ENCODE measurements around the gene JAZF1. TPM values are rescaled to one million over a fixed set of nuclear protein-coding genes. Genes with fewer than 3 reads are reported as not detected.

Gene JAZF1
- total RNA-seq, 2 donors from 2014 or later: 13.9 to 16.5 TPM

GRCh38 chr7:28163949-28164348, 16.6 kb downstream of the JAZF1 start:
- H3K4me3 ChIP-seq: no peak overlapping the region
- no peaks in the 10 kb centered on the region for H3K27me3 ChIP-seq (replicated peaks; ENCODE audit: insufficient read depth)
- ATAC-seq (ENCODE audit: insufficient number of reproducible peaks, low FRiP score, low read depth) (no peak), DNase-seq (ENCODE audit: low spot score) (no peak)
- H3K36me3 ChIP-seq: no peaks in the 10 kb centered on the region
- TF ChIP-seq CTCF (IDR thresholded peaks at IDR 0.05): no peak
- no peak overlapping the region for H3K27ac ChIP-seq
- H3K9me3 ChIP-seq: no peaks in the 10 kb centered on the region
- peaks cover 15 to 24% of the 10 kb centered on the region in 2 donors for H3K4me1 ChIP-seq (ENCODE audit: control insufficient read depth in 1 of 2, low read depth in 2 of 2)

- H3K4me3 ChIP-seq: no peak overlapping the region
- DNase-seq (ENCODE audit: low spot score) (no peak), ATAC-seq (ENCODE audit: insufficient number of reproducible peaks, low FRiP score, low read depth) (no peak)
- H3K27ac ChIP-seq: no peak overlapping the region
- TF ChIP-seq CTCF (IDR thresholded peaks at IDR 0.05): no peak
- H3K27me3 ChIP-seq (replicated peaks; ENCODE audit: insufficient read depth): no peaks in the 10 kb centered on the region
- no peaks in the 10 kb centered on the region for H3K9me3 ChIP-seq
- H3K4me1 ChIP-seq (ENCODE audit: control insufficient read depth in 1 of 2, low read depth in 2 of 2): peaks cover 16 to 17% of the 10 kb centered on the region in 2 donors
- H3K36me3 ChIP-seq: no peaks in the 10 kb centered on the region
Measured at GRCh38 chr7:28161331-28161730, 19.3 kb downstream of the JAZF1 start.

GRCh38 chr7:28160551-28160991, 20.0 kb downstream of the JAZF1 start:
- H3K27me3 ChIP-seq (replicated peaks; ENCODE audit: insufficient read depth): no peaks in the 10 kb centered on the region
- H3K9me3 ChIP-seq: no peaks in the 10 kb centered on the region
- TF ChIP-seq CTCF (IDR thresholded peaks at IDR 0.05): no peak
- H3K4me1 ChIP-seq (ENCODE audit: control insufficient read depth in 1 of 2, low read depth in 2 of 2): peaks cover 16% of the 10 kb centered on the region in 2 donors
- no peak for DNase-seq (ENCODE audit: low spot score)
- H3K36me3 ChIP-seq: no peaks in the 10 kb centered on the region
- ATAC-seq (ENCODE audit: insufficient number of reproducible peaks, low FRiP score, low read depth): no peak
- no peak overlapping the region for H3K4me3 ChIP-seq
- H3K27ac ChIP-seq: no peak overlapping the region

GRCh38 chr7:28157831-28158416, 22.7 kb downstream of the JAZF1 start:
- no peak for TF ChIP-seq CTCF (IDR thresholded peaks at IDR 0.05)
- ATAC-seq (ENCODE audit: insufficient number of reproducible peaks, low FRiP score, low read depth): no peak
- Histone ChIP-seq H3K36me3 (no peaks in the 10 kb centered on the region), H3K9me3 (no peaks in the 10 kb centered on the region), H3K27me3 (replicated peaks; ENCODE audit: insufficient read depth) (no peaks in the 10 kb centered on the region), H3K27ac (no peak overlapping the region), H3K4me1 (ENCODE audit: control insufficient read depth in 1 of 2, low read depth in 2 of 2) (peaks cover 27 to 30% of the 10 kb centered on the region in 2 donors), H3K4me3 (no peak overlapping the region)
- DNase-seq (ENCODE audit: low spot score): no peak

GRCh38 chr7:28157076-28157745, 23.4 kb downstream of the JAZF1 start:
- no peak overlapping the region for H3K27ac ChIP-seq
- H3K4me1 ChIP-seq (ENCODE audit: control insufficient read depth in 1 of 2, low read depth in 2 of 2): peaks cover 30 to 33% of the 10 kb centered on the region in 2 donors
- no peak for ATAC-seq (ENCODE audit: insufficient number of reproducible peaks, low FRiP score, low read depth)
- no peaks in the 10 kb centered on the region for H3K36me3 ChIP-seq
- DNase-seq (ENCODE audit: low spot score): no peak
- H3K27me3 ChIP-seq (replicated peaks; ENCODE audit: insufficient read depth): no peaks in the 10 kb centered on the region
- no peak overlapping the region for H3K4me3 ChIP-seq
- TF ChIP-seq CTCF (IDR thresholded peaks at IDR 0.05): no peak
- H3K9me3 ChIP-seq: no peaks in the 10 kb centered on the region
